Neural cell (in vitro differentiated cells): ENCODE results near the gene LCAT. TPM values are rescaled to one million over a fixed set of nuclear protein-coding genes. Genes with fewer than 3 reads are reported as not detected.

Experiments used
- H2AFZ ChIP-seq: fragments of 200-600, 300-800 bp; sonication (generic), shearing (Covaris generic); 2 replicates; pipeline ENCODE4 v1.6.0; 2014; ENCODE audit warnings: low read depth, mild to moderate bottlenecking, antibody characterized with exemption, low read length, moderate library complexity
- H3F3A ChIP-seq: fragments of 200-600 bp; shearing (Covaris generic); 2 replicates; pipeline ENCODE4 v1.6.1; 2016; ENCODE audit warnings: mild to moderate bottlenecking, moderate library complexity, mixed read lengths, antibody characterized with exemption, low read length; ENCODE audit not compliant: insufficient read depth, poor library complexity, severe bottlenecking
- H3K27ac ChIP-seq: fragments of 200-600, 300-800 bp; sonication (generic), shearing (Covaris generic); 2 replicates; pipeline ENCODE4 v1.5.1; 2014; ENCODE audit warnings: mild to moderate bottlenecking, low read length, moderate library complexity
- H3K27me3 ChIP-seq: fragments of 300-800, 200-600 bp; sonication (generic), shearing (Covaris generic); 2 replicates; pipeline ENCODE4 v1.6.0; 2014; ENCODE audit warnings: mild to moderate bottlenecking, low read depth, low read length, moderate library complexity; ENCODE audit not compliant: insufficient read depth
- H3K36me3 ChIP-seq: fragments of 300-800, 200-600 bp; sonication (generic), shearing (Covaris generic); 2 replicates; pipeline ENCODE4 v1.5.1; 2014; ENCODE audit warnings: mild to moderate bottlenecking, antibody characterized with exemption, low read length, moderate library complexity; ENCODE audit not compliant: insufficient read depth
- H3K4me2 ChIP-seq: fragments of 300-800, 200-600 bp; sonication (generic), shearing (Covaris generic); 2 replicates; pipeline ENCODE4 v1.6.0; 2014; ENCODE audit warnings: mild to moderate bottlenecking, low read length
- H3K4me3 ChIP-seq: fragments of 300-800, 200-600 bp; sonication (generic), shearing (Covaris generic); 2 replicates; pipeline ENCODE4 v1.5.1; 2014; ENCODE audit warnings: mild to moderate bottlenecking, low read length, moderate library complexity
- H3K79me2 ChIP-seq: fragments of 200-600 bp; shearing (Covaris generic); replicated peaks from 2 replicates; pipeline ENCODE4 v1.6.0; 2014; ENCODE audit warnings: mild to moderate bottlenecking, low read length, moderate library complexity; ENCODE audit not compliant: insufficient read depth
- H3K9ac ChIP-seq: fragments of 300-800, 200-600 bp; sonication (generic), shearing (Covaris generic); 2 replicates; pipeline ENCODE4 v1.6.1; 2016; ENCODE audit warnings: mild to moderate bottlenecking, low read length, mixed read lengths
- H3K9me2 ChIP-seq: fragments of 200-600 bp; shearing (Covaris generic); 2 replicates; pipeline ENCODE4 v1.6.1; 2016; ENCODE audit warnings: mild to moderate bottlenecking, low read length, mixed read lengths; ENCODE audit not compliant: insufficient read depth
- H3K9me3 ChIP-seq: fragments of 200-600, 300-800 bp; sonication (generic), shearing (Covaris generic); 2 replicates; pipeline ENCODE4 v1.6.1; 2016; ENCODE audit warnings: mild to moderate bottlenecking, mixed run types, low read length, moderate library complexity, mixed read lengths
- H4K20me1 ChIP-seq: fragments of 200-600 bp; shearing (Covaris generic); 2 replicates; pipeline ENCODE4 v1.6.1; 2016; ENCODE audit warnings: mild to moderate bottlenecking, mixed run types; ENCODE audit not compliant: insufficient read depth
- CTCF ChIP-seq: fragments of 450-650 bp; IDR thresholded peaks from 2 replicates; pipeline ENCODE4 v1.5.1; 2014; ENCODE audit warnings: antibody characterized with exemption, mild to moderate bottlenecking, moderate library complexity; ENCODE audit not compliant: poor library complexity, severe bottlenecking
- EP300 ChIP-seq: fragments of 450-650 bp; conservative IDR thresholded peaks from 2 replicates; pipeline ENCODE4 v1.6.1; 2014; ENCODE audit warnings: antibody characterized with exemption, mild to moderate bottlenecking, moderate library complexity; ENCODE audit not compliant: poor library complexity, severe bottlenecking
- EZH2 ChIP-seq: fragments of 200-600, 300-800 bp; shearing (Covaris generic), sonication (generic); IDR thresholded peaks from 2 replicates; pipeline ENCODE4 v1.6.1; 2014; ENCODE audit warnings: antibody characterized with exemption, low read length, borderline replicate concordance, mild to moderate bottlenecking; ENCODE audit not compliant: insufficient read depth, poor library complexity, severe bottlenecking
- MXI1 ChIP-seq: fragments of 450-650 bp; conservative IDR thresholded peaks from 2 replicates; pipeline ENCODE4 v1.6.1; 2014; ENCODE audit warnings: antibody characterized with exemption, mild to moderate bottlenecking; ENCODE audit not compliant: poor library complexity, severe bottlenecking
- POLR2AphosphoS5 ChIP-seq: IDR thresholded peaks from 2 replicates; pipeline ENCODE4 v1.6.1; 2012
- RAD21 ChIP-seq: fragments of 450-650 bp; conservative IDR thresholded peaks from 2 replicates; pipeline ENCODE4 v1.6.1; 2014; ENCODE audit warnings: antibody characterized with exemption, mild to moderate bottlenecking, moderate library complexity
- REST ChIP-seq: IDR thresholded peaks from 2 replicates; pipeline ENCODE4 v1.6.1; 2012; ENCODE audit warnings: borderline replicate concordance
- SMC3 ChIP-seq: fragments of 450-650 bp; conservative IDR thresholded peaks from 2 replicates; pipeline ENCODE4 v1.6.1; 2014; ENCODE audit warnings: antibody characterized with exemption, mild to moderate bottlenecking, moderate library complexity; ENCODE audit not compliant: poor library complexity
- TAF1 ChIP-seq: IDR thresholded peaks from 2 replicates; pipeline ENCODE4 v1.6.1; 2012; ENCODE audit warnings: low read depth
- polyA plus RNA-seq: library from polyadenylated mRNA; depleted of rRNA; stranded (reverse); fragments of >200 nt; gene quantifications from 2 replicates; pipeline ENCODE4 v1.2.3, GENCODE V29; 2014

LCAT gene
- polyA plus RNA-seq, 1 donor from 2014 or later: 0.32 TPM

GRCh38 chr16:67897231-67897630 is 46.7 kb downstream of the LCAT start:
- Histone ChIP-seq H4K20me1 (no peaks in the 10 kb centered on the region), H3K4me3 (no peak overlapping the region), H3K4me2 (no peak overlapping the region), H3F3A (no peaks in the 10 kb centered on the region), H3K9me2 (no peaks in the 10 kb centered on the region), H3K9me3 (no peaks in the 10 kb centered on the region), H3K79me2 (peaks cover 18% of the 10 kb centered on the region), H3K27me3 (no peaks in the 10 kb centered on the region), H2AFZ (no peak overlapping the region), H3K27ac (no peak overlapping the region), H3K36me3 (no peaks in the 10 kb centered on the region), H3K9ac (no peak overlapping the region)
- TF ChIP-seq EZH2: no peak

- Histone ChIP-seq H3K27ac (peak overlapping the region; percentile 90), H3K27me3 (no peaks in the 10 kb centered on the region), H3K9me2 (no peaks in the 10 kb centered on the region), H4K20me1 (no peaks in the 10 kb centered on the region), H3K79me2 (peaks cover 18% of the 10 kb centered on the region), H2AFZ (peak overlapping the region; percentile 66), H3K4me3 (peak overlapping the region; percentile 98), H3K9ac (peak overlapping the region; percentile 98), H3K36me3 (no peaks in the 10 kb centered on the region), H3F3A (no peaks in the 10 kb centered on the region), H3K4me2 (peak overlapping the region; percentile 99), H3K9me3 (no peaks in the 10 kb centered on the region)
- TF ChIP-seq EP300: no peak
- no peak for TF ChIP-seq CTCF
- no peak for TF ChIP-seq RAD21
- TF ChIP-seq REST: no peak
- TF ChIP-seq POLR2AphosphoS5: no peak
- no peak for TF ChIP-seq SMC3
- no peak for TF ChIP-seq TAF1
- no peak for TF ChIP-seq MXI1
- no peak for TF ChIP-seq EZH2
These were observed 50.0 kb downstream of the LCAT start for GRCh38 chr16:67893743-67894399.
